BJ (cell line): Measurements from ENCODE around the gene TCFL5. TPM values are rescaled to one million over a fixed set of nuclear protein-coding genes. Genes with fewer than 3 reads are reported as not detected.

Source experiments
- CTCF ChIA-PET: fragments of 350-600 bp; formaldehyde crosslinking; extraction: SDS; loops from one replicate; lab custom pipeline; 2021; ENCODE audit warnings: antibody characterized with exemption, inconsistent platforms; lab: Yijun Ruan, JAX
- POLR2A ChIA-PET: fragments of 300-600 bp; sonication (Branson Sonifier 250); formaldehyde crosslinking; extraction: SDS; loops from one replicate; lab custom pipeline; 2021; ENCODE audit warnings: antibody characterized with exemption; lab: Charles Lee
- DNase-seq: peaks from one replicate; pipeline ENCODE4 v3.0.0-alpha.2; 2011; ENCODE audit warnings: low read depth
- H3K27me3 ChIP-seq: 2 replicates; pipeline ENCODE4 v1.6.0; 2011; ENCODE audit warnings: low read length; ENCODE audit not compliant: control insufficient read depth, insufficient read depth
- H3K36me3 ChIP-seq: 2 replicates; pipeline ENCODE4 v1.5.1; 2011; ENCODE audit warnings: low read length; ENCODE audit not compliant: control insufficient read depth, insufficient read depth
- H3K4me3 ChIP-seq: 2 replicates; pipeline ENCODE4 v1.5.1; 2011; ENCODE audit warnings: low read depth, mild to moderate bottlenecking, control low read depth, low read length
- polyA plus RNA-seq: library from polyadenylated mRNA; depleted of rRNA; stranded (reverse); fragments of >200 nt; gene quantifications from 2 replicates; pipeline ENCODE4 v1.2.3, GENCODE V29; 2011
- TF ChIP-seq, protein P1 (sequence below): IDR thresholded peaks from 2 replicates; pipeline ENCODE4 v1.5.1; 2011; ENCODE audit warnings: low read depth, mild to moderate bottlenecking, control low read depth, inconsistent platforms, low read length, moderate library complexity; ENCODE audit not compliant: insufficient read depth

TCFL5 gene
- polyA plus RNA-seq, 1 experiment = 8.5 TPM

DNA sequence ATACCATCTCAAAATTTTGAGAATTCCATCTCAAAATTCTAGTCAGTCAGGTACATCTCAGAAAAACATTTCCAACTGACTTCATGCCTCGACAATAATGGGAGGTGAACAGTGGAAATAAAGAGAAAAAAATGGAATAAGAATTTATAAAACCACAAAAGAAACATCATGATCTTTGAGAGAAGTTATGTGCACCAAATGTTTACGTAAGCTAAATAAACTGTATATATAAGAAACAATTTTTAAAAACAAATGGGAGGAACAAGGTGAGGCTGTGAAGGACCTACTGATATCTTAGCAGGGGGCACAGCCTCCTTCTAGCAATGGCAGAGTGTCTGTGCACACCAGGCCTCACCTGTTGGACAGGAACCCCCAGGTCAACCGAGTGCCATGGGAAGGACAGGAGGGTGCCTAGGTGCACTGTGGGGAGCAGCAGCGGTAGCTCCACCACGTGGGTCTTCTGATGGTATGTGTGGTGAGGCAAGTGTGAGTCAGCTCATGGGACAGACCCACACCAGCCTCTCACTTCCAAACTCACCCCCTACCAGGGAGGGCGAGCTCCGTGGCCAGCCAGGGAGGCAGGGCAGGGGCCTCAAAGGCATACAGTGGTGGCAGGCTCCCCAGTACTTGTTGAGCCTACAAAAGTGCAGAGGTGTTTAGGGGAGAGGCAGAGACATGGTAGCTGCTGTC is 41.4 kb upstream of the TCFL5 start:
- TF ChIP-seq, protein P1, sequence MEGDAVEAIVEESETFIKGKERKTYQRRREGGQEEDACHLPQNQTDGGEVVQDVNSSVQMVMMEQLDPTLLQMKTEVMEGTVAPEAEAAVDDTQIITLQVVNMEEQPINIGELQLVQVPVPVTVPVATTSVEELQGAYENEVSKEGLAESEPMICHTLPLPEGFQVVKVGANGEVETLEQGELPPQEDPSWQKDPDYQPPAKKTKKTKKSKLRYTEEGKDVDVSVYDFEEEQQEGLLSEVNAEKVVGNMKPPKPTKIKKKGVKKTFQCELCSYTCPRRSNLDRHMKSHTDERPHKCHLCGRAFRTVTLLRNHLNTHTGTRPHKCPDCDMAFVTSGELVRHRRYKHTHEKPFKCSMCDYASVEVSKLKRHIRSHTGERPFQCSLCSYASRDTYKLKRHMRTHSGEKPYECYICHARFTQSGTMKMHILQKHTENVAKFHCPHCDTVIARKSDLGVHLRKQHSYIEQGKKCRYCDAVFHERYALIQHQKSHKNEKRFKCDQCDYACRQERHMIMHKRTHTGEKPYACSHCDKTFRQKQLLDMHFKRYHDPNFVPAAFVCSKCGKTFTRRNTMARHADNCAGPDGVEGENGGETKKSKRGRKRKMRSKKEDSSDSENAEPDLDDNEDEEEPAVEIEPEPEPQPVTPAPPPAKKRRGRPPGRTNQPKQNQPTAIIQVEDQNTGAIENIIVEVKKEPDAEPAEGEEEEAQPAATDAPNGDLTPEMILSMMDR = no peak
- no peak for DNase-seq

DNA sequence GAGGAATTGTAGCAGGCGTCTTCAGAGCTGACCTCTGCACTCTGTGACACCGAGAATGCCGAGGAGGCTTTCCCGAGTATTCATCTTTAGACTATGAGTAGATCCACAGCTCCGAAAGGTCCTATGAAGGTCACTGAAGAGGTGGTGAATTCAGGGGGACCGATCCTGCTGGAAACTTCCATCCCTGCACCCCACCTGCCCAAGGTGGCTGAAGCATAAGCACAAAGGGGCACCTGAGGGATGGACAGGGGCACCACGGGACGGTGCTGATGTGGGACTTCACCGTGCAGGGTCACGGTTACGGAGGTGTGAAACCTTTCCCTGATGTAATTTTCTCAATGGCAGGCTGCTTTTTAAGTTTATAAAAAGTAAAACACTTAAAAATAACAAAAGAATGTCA is 40.3 kb upstream of the TCFL5 start:
- DNase-seq = no peak
- no peaks in the 10 kb centered on the region for H3K27me3 ChIP-seq
- no peak overlapping the region for H3K4me3 ChIP-seq
- ChIA-PET POLR2A (no interaction called here), CTCF (interaction anchor here (0.9 to 3.8 kb wide), 8 partner anchors 12 to 107 kb away, joined by 3 to 44 read pairs (median 6); no protein-coding TSS in a partner anchor)
- peaks cover 30% of the 10 kb centered on the region for H3K36me3 ChIP-seq
- TF ChIP-seq, protein P1 = no peak

More for the DNA sequence above, 41.4 kb upstream of the TCFL5 start:
- ChIA-PET CTCF (interaction anchor here (1.2 to 3.8 kb wide), 6 partner anchors 10 to 69 kb away, joined by 4 to 31 read pairs (median 5); no protein-coding TSS in a partner anchor), POLR2A (no interaction called here)
- H3K36me3 ChIP-seq = peaks cover 32% of the 10 kb centered on the region
- H3K27me3 ChIP-seq = no peaks in the 10 kb centered on the region
- no peak overlapping the region for H3K4me3 ChIP-seq

DNA sequence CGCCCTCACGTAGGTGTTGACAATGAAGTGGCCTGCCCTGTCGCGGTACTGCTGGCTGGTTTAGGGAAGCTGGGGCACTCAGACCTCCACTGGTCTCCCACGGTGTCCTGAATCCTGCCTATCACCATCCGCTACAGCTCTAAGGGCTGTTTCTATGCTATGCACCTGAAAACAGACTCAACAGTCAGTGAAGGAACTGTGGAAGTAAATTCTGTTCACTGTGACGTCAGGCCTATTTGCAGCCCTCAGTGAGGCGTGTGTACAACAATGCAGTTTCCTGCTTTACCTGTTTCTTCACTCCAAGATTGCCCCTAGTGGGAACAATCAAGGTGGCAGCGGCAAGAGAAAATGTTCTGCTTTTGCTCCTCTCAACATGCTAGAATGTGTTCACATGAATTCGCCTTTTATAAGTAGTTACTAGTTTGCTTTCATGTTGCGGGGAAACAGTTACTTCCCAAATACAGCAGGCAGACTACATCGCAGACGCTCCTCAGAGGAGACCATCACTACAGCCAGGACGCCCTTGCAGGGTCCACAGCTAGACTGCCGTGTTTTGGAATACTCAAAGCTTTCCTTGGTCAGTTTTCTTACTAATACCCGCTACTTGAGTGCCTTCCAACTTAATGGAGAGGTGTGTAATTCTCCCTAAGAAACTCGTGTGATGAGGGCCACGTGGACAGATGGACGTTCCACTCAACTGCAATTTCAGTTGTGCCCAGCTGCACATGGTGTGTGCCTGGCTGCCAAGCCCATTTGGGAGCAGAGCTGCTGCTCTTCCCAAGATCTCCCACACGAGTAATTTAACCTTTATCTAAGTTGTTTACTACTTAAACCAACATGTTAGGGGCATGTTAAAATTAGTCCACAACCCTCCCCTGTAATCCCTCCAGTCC is 39.3 kb upstream of the TCFL5 start:
- H3K27me3 ChIP-seq = no peaks in the 10 kb centered on the region

DNA sequence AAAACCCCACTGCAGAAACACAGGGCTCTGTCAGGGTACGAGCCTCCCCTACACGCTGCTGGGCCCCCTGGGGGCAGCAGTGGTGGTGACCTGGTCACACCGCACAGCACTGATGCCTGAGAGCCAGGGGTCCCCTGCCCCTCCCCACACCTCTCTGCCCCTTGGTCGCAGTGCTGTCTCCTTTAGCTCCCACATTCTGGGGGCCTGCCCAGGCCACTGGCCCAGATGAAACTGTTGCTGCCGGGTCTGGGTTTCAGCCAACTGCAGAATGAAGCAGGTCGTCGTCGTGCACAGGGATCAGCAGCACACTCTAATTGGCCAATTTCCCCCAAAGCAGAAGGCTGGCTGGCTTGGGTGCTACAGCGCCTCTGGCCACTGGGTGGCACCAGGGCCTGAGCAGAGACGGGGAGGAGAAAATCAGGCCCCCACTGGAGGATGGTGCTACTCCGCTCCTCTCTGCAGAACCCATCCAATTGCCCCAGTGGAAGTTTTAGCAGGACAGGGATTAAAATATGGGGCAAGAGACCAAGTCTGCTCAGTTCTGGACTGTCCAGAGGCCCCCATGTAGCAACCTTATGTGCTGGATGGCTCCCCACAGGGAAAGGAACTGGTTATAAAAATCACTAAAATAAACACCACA is 38.5 kb upstream of the TCFL5 start:
- CTCF ChIA-PET = interaction anchor here (0.7 to 3.8 kb wide), 18 partner anchors 8 to 112 kb away, joined by 3 to 44 read pairs (median 5); partner anchors contain the start of gene SLC17A9
- H3K36me3 ChIP-seq = peaks cover 21% of the 10 kb centered on the region
- no peak overlapping the region for H3K4me3 ChIP-seq
- TF ChIP-seq, protein P1 = peak; percentile 98
- POLR2A ChIA-PET = no interaction called here
- DNase-seq = no peak
- no peaks in the 10 kb centered on the region for H3K27me3 ChIP-seq

More for the DNA sequence above, 39.3 kb upstream of the TCFL5 start:
- TF ChIP-seq, protein P1 = 0 out of 2 replicates have a peak, but pooled peaks have one; percentile 16
- ChIA-PET POLR2A (no interaction called here), CTCF (interaction anchor here (0.7 to 3.8 kb wide), 14 partner anchors 9 to 108 kb away, joined by 3 to 44 read pairs (median 4); no protein-coding TSS in a partner anchor)
- H3K36me3 ChIP-seq = peaks cover 27% of the 10 kb centered on the region
- H3K4me3 ChIP-seq = no peak overlapping the region
- no peak for DNase-seq
